Esophagus muscularis mucosa (tissue), 4 donors: ENCODE results near the gene BOC.

ENCODE experiments used
- EP300 ChIP-seq: sonication (generic); formaldehyde crosslinking; IDR thresholded peaks from one replicate; pipeline ENCODE4 v1.6.1; 2017; ENCODE audit warnings: antibody characterized with exemption
- POLR2A ChIP-seq: fragments of 450-650 bp; IDR thresholded peaks from one replicate; pipeline ENCODE4 v1.6.1; 2017; ENCODE audit warnings: antibody characterized with exemption, moderate library complexity, mild to moderate bottlenecking, low read depth
- TF ChIP-seq, protein P1 (sequence below), 3 experiments: fragments of 200-600 bp in 2 of 3; fragments of 450-650 bp in 1 of 3; sonication (generic) in 2 of 3; IDR thresholded peaks; one replicate each; pipeline ENCODE4 v1.5.1; 2017 to 2019; ENCODE audit warnings: antibody characterized with exemption in 3 of 3, mild to moderate bottlenecking in 2 of 3, moderate library complexity in 1 of 3

DNA sequence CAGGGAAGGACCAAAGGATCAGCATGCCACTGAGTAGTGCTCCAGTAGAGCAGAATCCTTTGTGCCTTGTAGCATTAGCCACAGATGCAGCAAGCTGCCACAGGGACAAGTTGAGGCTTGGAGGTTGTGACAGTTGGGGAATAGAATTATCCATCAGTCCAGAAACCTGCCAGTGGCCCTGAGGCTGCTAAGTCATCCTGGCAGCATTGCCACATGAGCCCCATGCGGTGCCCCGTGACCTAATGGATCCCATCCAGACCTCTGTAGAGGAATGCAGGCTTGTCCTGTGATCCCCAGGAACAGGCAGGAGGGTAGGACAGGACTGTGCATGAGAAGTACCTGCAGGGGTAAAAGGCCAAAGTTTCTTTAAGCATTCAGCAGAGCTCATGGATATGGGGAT lies 51.7 kb downstream of the BOC start:
- TF ChIP-seq POLR2A (no peak), EP300 (no peak)
- TF ChIP-seq, protein P1, sequence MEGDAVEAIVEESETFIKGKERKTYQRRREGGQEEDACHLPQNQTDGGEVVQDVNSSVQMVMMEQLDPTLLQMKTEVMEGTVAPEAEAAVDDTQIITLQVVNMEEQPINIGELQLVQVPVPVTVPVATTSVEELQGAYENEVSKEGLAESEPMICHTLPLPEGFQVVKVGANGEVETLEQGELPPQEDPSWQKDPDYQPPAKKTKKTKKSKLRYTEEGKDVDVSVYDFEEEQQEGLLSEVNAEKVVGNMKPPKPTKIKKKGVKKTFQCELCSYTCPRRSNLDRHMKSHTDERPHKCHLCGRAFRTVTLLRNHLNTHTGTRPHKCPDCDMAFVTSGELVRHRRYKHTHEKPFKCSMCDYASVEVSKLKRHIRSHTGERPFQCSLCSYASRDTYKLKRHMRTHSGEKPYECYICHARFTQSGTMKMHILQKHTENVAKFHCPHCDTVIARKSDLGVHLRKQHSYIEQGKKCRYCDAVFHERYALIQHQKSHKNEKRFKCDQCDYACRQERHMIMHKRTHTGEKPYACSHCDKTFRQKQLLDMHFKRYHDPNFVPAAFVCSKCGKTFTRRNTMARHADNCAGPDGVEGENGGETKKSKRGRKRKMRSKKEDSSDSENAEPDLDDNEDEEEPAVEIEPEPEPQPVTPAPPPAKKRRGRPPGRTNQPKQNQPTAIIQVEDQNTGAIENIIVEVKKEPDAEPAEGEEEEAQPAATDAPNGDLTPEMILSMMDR (IDR thresholded peaks at IDR 0.05) = no peak
